HepG2 (cell line): ENCODE data around the gene FTCD.

Experiments
- HNRNPUL1 ChIP-seq: fragments of 200-400 bp; formaldehyde crosslinking; IDR thresholded peaks from 2 replicates; pipeline ENCODE4 v1.6.1; 2017; ENCODE audit warnings: low read depth, mild to moderate bottlenecking, low read length, moderate library complexity
- RFX1 ChIP-seq: fragments of 450-650 bp; IDR thresholded peaks from 2 replicates; pipeline ENCODE4 v1.6.1; 2017
- TF ChIP-seq, protein P1 (sequence below): sonication (generic); formaldehyde crosslinking; IDR thresholded peaks from 2 replicates; pipeline ENCODE4 v1.5.0; 2020; ENCODE audit warnings: mild to moderate bottlenecking, missing genetic modification reagents, moderate library complexity

DNA sequence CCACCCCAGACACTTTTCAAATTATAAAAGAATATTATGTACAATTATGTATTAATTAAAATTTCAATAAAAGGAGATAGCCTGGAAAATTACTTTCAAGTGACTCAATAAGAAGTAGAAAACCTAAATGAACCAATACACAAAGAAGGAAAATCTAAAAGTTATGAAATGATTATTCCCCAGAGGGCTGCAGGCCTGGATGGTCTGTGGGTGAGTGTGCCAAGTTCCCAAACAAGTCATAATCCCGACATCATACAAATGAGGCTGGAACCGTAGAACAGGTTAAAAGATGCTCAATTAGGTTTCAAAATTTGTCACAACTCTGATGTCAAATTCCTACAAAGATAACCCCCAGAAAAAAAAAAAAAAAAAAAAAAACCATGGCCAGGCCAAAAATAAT lies 16.2 kb upstream of the FTCD start:
- TF ChIP-seq RFX1 (no peak), HNRNPUL1 (no peak)
- TF ChIP-seq, protein P1, sequence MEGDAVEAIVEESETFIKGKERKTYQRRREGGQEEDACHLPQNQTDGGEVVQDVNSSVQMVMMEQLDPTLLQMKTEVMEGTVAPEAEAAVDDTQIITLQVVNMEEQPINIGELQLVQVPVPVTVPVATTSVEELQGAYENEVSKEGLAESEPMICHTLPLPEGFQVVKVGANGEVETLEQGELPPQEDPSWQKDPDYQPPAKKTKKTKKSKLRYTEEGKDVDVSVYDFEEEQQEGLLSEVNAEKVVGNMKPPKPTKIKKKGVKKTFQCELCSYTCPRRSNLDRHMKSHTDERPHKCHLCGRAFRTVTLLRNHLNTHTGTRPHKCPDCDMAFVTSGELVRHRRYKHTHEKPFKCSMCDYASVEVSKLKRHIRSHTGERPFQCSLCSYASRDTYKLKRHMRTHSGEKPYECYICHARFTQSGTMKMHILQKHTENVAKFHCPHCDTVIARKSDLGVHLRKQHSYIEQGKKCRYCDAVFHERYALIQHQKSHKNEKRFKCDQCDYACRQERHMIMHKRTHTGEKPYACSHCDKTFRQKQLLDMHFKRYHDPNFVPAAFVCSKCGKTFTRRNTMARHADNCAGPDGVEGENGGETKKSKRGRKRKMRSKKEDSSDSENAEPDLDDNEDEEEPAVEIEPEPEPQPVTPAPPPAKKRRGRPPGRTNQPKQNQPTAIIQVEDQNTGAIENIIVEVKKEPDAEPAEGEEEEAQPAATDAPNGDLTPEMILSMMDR (CRISPR knock-in tag) = no peak
